Activated naive CD4-positive, alpha-beta T cell treated with anti-CD3 and anti-CD28 coated beads for 36 hours (primary cell): ENCODE results near the gene NRARP. TPM values are rescaled to one million over a fixed set of nuclear protein-coding genes. Genes with fewer than 3 reads are reported as not detected.
A peak's percentile ranks its signal among the peaks of the same experiment; 100 is the strongest.

Experiments
- CTCF ChIA-PET: fragments of 350-600 bp; sonication (Branson Sonifier 250); formaldehyde crosslinking; loops from one replicate; lab custom pipeline; 2021; ENCODE audit warnings: antibody characterized with exemption; lab: Charles Lee
- DNase-seq: peaks from one replicate; pipeline ENCODE4 v3.0.0-alpha.2; 2020
- H3K27ac Mint-ChIP-seq: one replicate; pipeline ENCODE4 v1.8.0; 2021; ENCODE audit warnings: mild to moderate bottlenecking, mixed read lengths
- H3K27me3 Mint-ChIP-seq: one replicate; pipeline ENCODE4 v1.8.0; 2021; ENCODE audit warnings: low read depth, mixed read lengths
- H3K36me3 Mint-ChIP-seq: one replicate; pipeline ENCODE4 v1.8.0; 2021; ENCODE audit warnings: low read depth, mixed read lengths
- H3K4me1 Mint-ChIP-seq: one replicate; pipeline ENCODE4 v1.8.0; 2021; ENCODE audit warnings: low read depth, mixed read lengths
- H3K4me3 Mint-ChIP-seq: one replicate; pipeline ENCODE4 v1.8.0; 2021; ENCODE audit warnings: mild to moderate bottlenecking, moderate library complexity, mixed read lengths
- H3K9me3 Mint-ChIP-seq: one replicate; pipeline ENCODE4 v1.8.0; 2021; ENCODE audit warnings: mixed read lengths
- intact Hi-C: fragments of 100-400 bp; cut with micrococcal nuclease; formaldehyde crosslinking; loops from one replicate; pipeline ENCODE4 v1.15.1; 2023
- total RNA-seq, 2 experiments: library from RNA; stranded (reverse); gene quantifications; one replicate each; pipeline ENCODE4 v1.2.3, GENCODE V29; 2021

Gene NRARP
- total RNA-seq, 2 experiments from 2014 or later, result 1.8 to 2.2 TPM

- Mint-ChIP-seq H3K27me3 (peaks cover 32% of the 10 kb centered on the region), H3K27ac (no peak overlapping the region), H3K9me3 (peaks cover 1% of the 10 kb centered on the region), H3K4me1 (peaks cover 11% of the 10 kb centered on the region), H3K4me3 (no peak overlapping the region), H3K36me3 (no peaks in the 10 kb centered on the region)
- intact Hi-C loops, result no loop called here
- CTCF ChIA-PET, result no interaction called here
- no peak for DNase-seq
Measured at GRCh38 chr9:137297966-137298365, 4.1 kb downstream of the NRARP start.

DNA sequence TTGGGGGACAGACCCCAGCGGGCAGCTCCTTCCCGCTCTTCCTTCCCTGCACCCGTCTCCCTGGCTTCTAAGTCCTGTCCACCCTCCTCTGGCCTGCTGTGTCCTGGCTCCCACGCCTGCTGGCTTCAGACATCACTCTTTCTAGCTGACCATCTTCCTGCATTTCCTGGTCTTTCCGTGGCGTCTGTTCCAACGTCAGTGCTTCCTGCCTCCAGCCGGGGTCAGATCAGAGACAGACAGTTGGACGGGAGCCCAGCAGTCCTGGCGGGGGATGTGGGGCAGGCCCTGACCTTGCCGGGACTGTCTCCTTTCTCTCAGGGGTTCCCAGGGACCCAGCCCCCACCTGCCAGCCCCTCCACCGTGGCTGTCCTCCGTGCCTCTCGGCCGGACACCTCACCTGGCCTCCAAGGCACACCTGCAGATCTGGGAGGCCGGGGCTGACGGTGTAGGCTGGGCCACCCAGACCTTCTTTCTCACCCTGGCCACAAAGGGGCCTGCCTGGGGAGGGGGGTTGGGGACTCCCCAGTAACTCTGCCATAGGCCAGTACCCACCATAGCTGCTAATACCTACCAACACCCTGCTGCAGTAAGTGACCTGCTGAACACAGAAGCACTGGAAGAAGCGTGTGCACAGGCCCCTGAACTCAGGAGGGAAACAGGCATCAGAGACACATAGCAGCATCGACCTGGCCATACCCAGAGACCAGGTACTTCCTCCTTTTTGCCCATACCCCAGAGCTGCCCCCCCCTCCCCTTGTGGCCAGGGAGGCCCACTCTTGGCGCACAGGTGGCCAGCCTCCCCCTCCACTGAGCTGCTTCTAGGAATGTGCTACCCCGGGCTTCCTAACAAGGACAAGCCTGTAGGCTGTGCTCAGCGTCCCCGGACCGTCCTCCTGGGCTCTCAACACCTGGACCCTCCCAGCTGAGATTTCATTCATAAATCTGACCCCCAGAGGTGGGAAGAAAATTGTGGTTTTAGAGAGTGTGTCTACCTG, 5.1 kb downstream of the NRARP start:
- intact Hi-C loops, result no loop called here
- H3K36me3 Mint-ChIP-seq, result no peaks in the 10 kb centered on the region
- peaks cover 32% of the 10 kb centered on the region for H3K27me3 Mint-ChIP-seq
- CTCF ChIA-PET, result no interaction called here
- H3K9me3 Mint-ChIP-seq, result peaks cover 1% of the 10 kb centered on the region
- peaks cover 11% of the 10 kb centered on the region for H3K4me1 Mint-ChIP-seq
- no peak for DNase-seq
- no peak overlapping the region for H3K4me3 Mint-ChIP-seq
- H3K27ac Mint-ChIP-seq, result no peak overlapping the region

- no peak for DNase-seq
- peaks cover 1% of the 10 kb centered on the region for H3K9me3 Mint-ChIP-seq
- H3K4me3 Mint-ChIP-seq, result peak overlapping the region; percentile 27
- CTCF ChIA-PET, result no interaction called here
- peaks cover 11% of the 10 kb centered on the region for H3K4me1 Mint-ChIP-seq
- H3K27ac Mint-ChIP-seq, result no peak overlapping the region
- peaks cover 32% of the 10 kb centered on the region for H3K27me3 Mint-ChIP-seq
- intact Hi-C loops, result no loop called here
- H3K36me3 Mint-ChIP-seq, result no peaks in the 10 kb centered on the region
Measured at GRCh38 chr9:137295849-137296669, 6.0 kb downstream of the NRARP start.

GRCh38 chr9:137295238-137295811, 6.7 kb downstream of the NRARP start:
- H3K4me1 Mint-ChIP-seq, result peaks cover 8% of the 10 kb centered on the region
- no peak overlapping the region for H3K27ac Mint-ChIP-seq
- no peaks in the 10 kb centered on the region for H3K36me3 Mint-ChIP-seq
- peak; percentile 46 for DNase-seq
- intact Hi-C loops, result no loop called here
- H3K27me3 Mint-ChIP-seq, result peaks cover 27% of the 10 kb centered on the region
- peaks cover 1% of the 10 kb centered on the region for H3K9me3 Mint-ChIP-seq
- H3K4me3 Mint-ChIP-seq, result peak overlapping the region; percentile 47
- CTCF ChIA-PET, result interaction anchor here (0.6 to 1.3 kb wide), 2 partner anchors 166 to 232 kb away, joined by 3 read pairs; no protein-coding TSS in a partner anchor

- intact Hi-C loops, result loop anchor here (1.0 kb wide), 1 partner anchor 151 kb away; no protein-coding TSS in a partner anchor
- peaks cover 24% of the 10 kb centered on the region for H3K27me3 Mint-ChIP-seq
- no peak for DNase-seq
- H3K27ac Mint-ChIP-seq, result no peak overlapping the region
- CTCF ChIA-PET, result interaction anchor here (0.6 to 1.3 kb wide), 2 partner anchors 167 to 233 kb away, joined by 3 read pairs; no protein-coding TSS in a partner anchor
- H3K4me1 Mint-ChIP-seq, result peaks cover 8% of the 10 kb centered on the region
- H3K9me3 Mint-ChIP-seq, result peaks cover 1% of the 10 kb centered on the region
- H3K4me3 Mint-ChIP-seq, result peak overlapping the region; percentile 47
- no peaks in the 10 kb centered on the region for H3K36me3 Mint-ChIP-seq
Measured at GRCh38 chr9:137294681-137295237, 7.3 kb downstream of the NRARP start.

DNA sequence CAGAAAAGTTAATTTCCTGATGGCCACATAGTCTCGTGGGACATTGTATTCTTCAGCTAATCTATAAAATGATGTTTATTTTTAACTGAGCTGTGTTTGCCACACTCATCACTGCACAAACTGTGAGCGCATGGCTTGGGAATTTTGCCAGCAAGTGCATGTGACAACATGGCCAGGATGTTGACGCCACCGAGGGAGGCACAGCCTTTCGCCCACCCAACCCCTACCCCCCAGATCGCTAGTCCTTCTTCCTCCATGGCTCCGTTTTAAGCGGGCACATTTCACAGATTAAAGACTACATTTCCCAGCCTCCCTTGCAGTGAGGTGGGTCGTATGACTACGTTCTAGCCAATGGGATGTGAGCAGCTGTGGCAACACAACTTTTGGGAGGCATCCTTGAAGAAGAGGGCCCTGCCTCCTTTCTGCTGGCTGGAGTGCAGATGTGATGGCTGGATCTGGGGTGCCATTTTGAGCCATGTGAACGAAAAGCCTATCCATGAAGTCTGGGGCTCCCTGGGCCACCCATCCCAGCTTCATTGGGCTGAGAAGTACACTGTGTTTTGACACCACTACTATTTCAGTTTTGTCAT, 7.9 kb downstream of the NRARP start:
- intact Hi-C loops, result loop anchor here (1.0 kb wide), 1 partner anchor 151 kb away; no protein-coding TSS in a partner anchor
- Mint-ChIP-seq H3K9me3 (peaks cover 1% of the 10 kb centered on the region), H3K4me1 (peaks cover 8% of the 10 kb centered on the region), H3K36me3 (no peaks in the 10 kb centered on the region), H3K27ac (no peak overlapping the region), H3K4me3 (peak overlapping the region; percentile 9), H3K27me3 (peaks cover 20% of the 10 kb centered on the region)
- CTCF ChIA-PET, result interaction anchor here (0.8 to 1.3 kb wide), 2 partner anchors 199 to 233 kb away, joined by 3 read pairs; no protein-coding TSS in a partner anchor
- peak; percentile 37 for DNase-seq

- no peaks in the 10 kb centered on the region for H3K36me3 Mint-ChIP-seq
- peaks cover 8% of the 10 kb centered on the region for H3K4me1 Mint-ChIP-seq
- DNase-seq, result no peak
- CTCF ChIA-PET, result interaction anchor here (0.6 to 1.4 kb wide), 3 partner anchors 113 to 231 kb away, joined by 3 read pairs; no protein-coding TSS in a partner anchor
- H3K9me3 Mint-ChIP-seq, result peaks cover 1% of the 10 kb centered on the region
- no peak overlapping the region for H3K4me3 Mint-ChIP-seq
- peaks cover 20% of the 10 kb centered on the region for H3K27me3 Mint-ChIP-seq
- intact Hi-C loops, result loop anchor here (1.0 kb wide), 1 partner anchor 152 kb away; no protein-coding TSS in a partner anchor
- H3K27ac Mint-ChIP-seq, result no peak overlapping the region
Measured at GRCh38 chr9:137293482-137294090, 8.5 kb downstream of the NRARP start.

- H3K36me3 Mint-ChIP-seq, result no peaks in the 10 kb centered on the region
- H3K9me3 Mint-ChIP-seq, result peaks cover 1% of the 10 kb centered on the region
- H3K4me1 Mint-ChIP-seq, result peaks cover 8% of the 10 kb centered on the region
- H3K4me3 Mint-ChIP-seq, result no peak overlapping the region
- DNase-seq, result no peak
- no peak overlapping the region for H3K27ac Mint-ChIP-seq
- intact Hi-C loops, result no loop called here
- peaks cover 20% of the 10 kb centered on the region for H3K27me3 Mint-ChIP-seq
- CTCF ChIA-PET, result interaction anchor here (0.6 to 1.4 kb wide), 2 partner anchors 113 to 232 kb away, joined by 3 read pairs; no protein-coding TSS in a partner anchor
Measured at GRCh38 chr9:137293094-137293481, 9.0 kb downstream of the NRARP start.

GRCh38 chr9:137286975-137287383, 15.1 kb downstream of the NRARP start:
- Mint-ChIP-seq H3K27ac (no peak overlapping the region), H3K27me3 (peaks cover 10% of the 10 kb centered on the region), H3K4me1 (no peaks in the 10 kb centered on the region), H3K9me3 (no peaks in the 10 kb centered on the region), H3K36me3 (no peaks in the 10 kb centered on the region), H3K4me3 (no peak overlapping the region)
- intact Hi-C loops, result no loop called here
- CTCF ChIA-PET, result interaction anchor here (0.6 to 1.3 kb wide), 7 partner anchors 10 to 306 kb away, joined by 3 to 6 read pairs (median 4); partner anchors contain the start of gene TOR4A
- DNase-seq, result peak; percentile 46

DNA sequence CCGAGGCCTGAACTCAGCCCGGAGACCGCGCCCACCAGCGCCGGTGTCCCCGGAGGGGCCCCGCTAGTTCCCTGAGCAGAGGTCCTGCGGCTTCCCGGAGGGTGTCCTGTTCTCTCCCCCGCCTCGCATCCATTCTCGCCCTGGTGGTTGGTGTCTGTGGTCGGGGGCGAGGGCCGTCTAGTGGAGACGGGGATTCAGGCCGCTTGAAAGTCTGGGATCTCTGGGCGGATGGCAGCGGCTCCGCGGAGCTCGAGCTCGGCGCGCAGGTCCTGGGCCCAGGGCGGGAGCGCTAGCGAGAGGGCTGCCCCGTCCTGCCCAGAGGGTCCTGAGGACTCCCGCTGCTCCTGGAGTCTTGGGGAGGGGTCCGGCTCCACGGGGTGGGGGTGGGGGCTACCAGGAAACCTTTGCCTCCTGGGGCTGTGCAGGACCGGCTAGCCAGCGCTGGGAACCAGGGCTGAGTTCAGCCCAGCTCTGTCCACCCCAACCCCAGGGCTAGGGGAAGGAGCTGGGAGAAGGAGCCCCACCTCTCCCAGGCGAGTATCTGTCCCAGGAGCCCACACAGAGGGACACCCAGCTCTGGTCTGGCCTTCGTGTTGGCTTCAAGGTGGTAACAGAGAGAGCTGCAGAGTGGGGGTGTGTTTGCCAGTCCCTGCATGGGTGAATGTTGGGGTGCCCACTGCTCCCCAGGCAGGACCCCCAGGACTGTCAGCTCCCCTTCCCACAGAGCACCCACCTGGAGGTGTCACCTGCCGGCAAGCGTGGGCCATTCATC, 20.5 kb downstream of the NRARP start:
- no peak for DNase-seq
- no peak overlapping the region for H3K27ac Mint-ChIP-seq
- CTCF ChIA-PET, result no interaction called here
- no peak overlapping the region for H3K4me3 Mint-ChIP-seq
- H3K36me3 Mint-ChIP-seq, result no peaks in the 10 kb centered on the region
- H3K9me3 Mint-ChIP-seq, result no peaks in the 10 kb centered on the region
- peaks cover 13% of the 10 kb centered on the region for H3K27me3 Mint-ChIP-seq
- peaks cover 8% of the 10 kb centered on the region for H3K4me1 Mint-ChIP-seq
- intact Hi-C loops, result no loop called here
